ENCODE results near the gene PCCA. TPM values are rescaled to one million over a fixed set of nuclear protein-coding genes. Genes with fewer than 3 reads are reported as not detected.

PCCA gene
- total and polyA plus RNA-seq, 2 donors (not counting 3 experiments of a cell fraction or from before 2014, with no cell fraction given), result 5.7 to 20.2 TPM

- Histone ChIP-seq H2AFZ (ENCODE audit: low read depth, low read length) (no peak overlapping the region), H3K4me1 (ENCODE audit: control insufficient read depth, extremely low read depth, insufficient read depth, low read length) (peaks cover 19% of the 10 kb centered on the region), H3K9me3 (replicated peaks; ENCODE audit: control insufficient read depth, insufficient read depth, low read length) (no peaks in the 10 kb centered on the region), H3K4me2 (ENCODE audit: insufficient read depth, low read length) (no peak overlapping the region), H3K4me3 (replicated peaks in 1 of 3; ENCODE audit: insufficient read depth in 1 of 3, low read depth in 1 of 3, low read length in 3 of 3) (no peak overlapping the region), H3K36me3 (ENCODE audit: control insufficient read depth in 2 of 2, extremely low read depth in 1 of 2, insufficient read depth in 2 of 2, low read length in 2 of 2) (no peaks in the 10 kb centered on the region), H3K79me2 (ENCODE audit: control insufficient read depth, insufficient read depth, low read length) (no peaks in the 10 kb centered on the region), H3K9me1 (replicated peaks; ENCODE audit: control insufficient read depth, extremely low read depth, insufficient read depth, low read length) (no peaks in the 10 kb centered on the region), H3K9ac (replicated peaks; ENCODE audit: extremely low read depth, insufficient read depth, low read length) (no peak overlapping the region), H3K27ac (ENCODE audit: insufficient read depth, low read depth, low read length) (no peak overlapping the region), H4K20me1 (replicated peaks; ENCODE audit: control insufficient read depth, extremely low read depth, insufficient read depth, low read length) (no peaks in the 10 kb centered on the region), H3K27me3 (ENCODE audit: control insufficient read depth in 2 of 2, insufficient read depth in 2 of 2, low read length in 2 of 2) (no peaks in the 10 kb centered on the region)
- BruUV-seq (replicated peaks), result no TSS peak
- ChIA-PET CTCF (interaction anchor here (0.9 to 6.3 kb wide), 3 partner anchors 141 to 315 kb away, joined by 3 to 120 read pairs (median 5); no protein-coding TSS in a partner anchor), POLR2A (no interaction called here)
- TF ChIP-seq POLR2A (IDR thresholded peaks at IDR 0.05; ENCODE audit: low read depth, low read length) (no peak), JUN (IDR thresholded peaks at IDR 0.05; ENCODE audit: borderline replicate concordance, insufficient read depth, insufficient read length, low read depth) (no peak), MAX (IDR thresholded peaks at IDR 0.05; ENCODE audit: insufficient read depth, insufficient read length) (no peak), GATA2 (IDR thresholded peaks at IDR 0.05; ENCODE audit: insufficient read depth, insufficient read length, low read depth, low read length) (no peak), EZH2 (IDR thresholded peaks at IDR 0.05; ENCODE audit: borderline replicate concordance, low read depth, low read length, severe bottlenecking) (no peak), FOS (IDR thresholded peaks at IDR 0.05; ENCODE audit: borderline replicate concordance, insufficient read depth, low read length) (no peak), POLR2AphosphoS5 (IDR thresholded peaks at IDR 0.05; ENCODE audit: insufficient read depth, low read depth, low read length) (no peak), CTCF (IDR thresholded peaks at IDR 0.05; ENCODE audit: extremely low read depth in 1 of 2, insufficient read depth in 1 of 2, low read depth in 1 of 2, low read length in 2 of 2) (no peak), MYC (IDR thresholded peaks at IDR 0.05; ENCODE audit: low read depth, low read length) (no peak)
- intact Hi-C loops (cut with micrococcal nuclease), result loop anchor here (5.0 kb wide), 1 partner anchor 239 kb away; no protein-coding TSS in a partner anchor
- dilution Hi-C loops (cut with MboI; ENCODE audit: extremely low pct_ligation_motif_present, low sequenced_read_pairs), result no loop called here
- no peak for DNase-seq (ENCODE audit: low read depth, low spot score)
- FAIRE-seq, result no peak
Measured at GRCh38 chr13:100231176-100231575, 142.3 kb downstream of the PCCA start.
